HG03066 (cell line): ENCODE data around the gene ADARB2.
"Not testable (repeated sequence)": the region's sequence is repeated elsewhere in the genome, so short reads cannot be mapped to it uniquely, and the experiment has no call there.

Experiments
- ATAC-seq: cut with Tn5 transposase; IDR thresholded peaks from one replicate; pipeline ENCODE4 v1.9.1; 2021; ENCODE audit warnings: low read depth; ENCODE audit not compliant: unreplicated experiment

ADARB2 gene

DNA sequence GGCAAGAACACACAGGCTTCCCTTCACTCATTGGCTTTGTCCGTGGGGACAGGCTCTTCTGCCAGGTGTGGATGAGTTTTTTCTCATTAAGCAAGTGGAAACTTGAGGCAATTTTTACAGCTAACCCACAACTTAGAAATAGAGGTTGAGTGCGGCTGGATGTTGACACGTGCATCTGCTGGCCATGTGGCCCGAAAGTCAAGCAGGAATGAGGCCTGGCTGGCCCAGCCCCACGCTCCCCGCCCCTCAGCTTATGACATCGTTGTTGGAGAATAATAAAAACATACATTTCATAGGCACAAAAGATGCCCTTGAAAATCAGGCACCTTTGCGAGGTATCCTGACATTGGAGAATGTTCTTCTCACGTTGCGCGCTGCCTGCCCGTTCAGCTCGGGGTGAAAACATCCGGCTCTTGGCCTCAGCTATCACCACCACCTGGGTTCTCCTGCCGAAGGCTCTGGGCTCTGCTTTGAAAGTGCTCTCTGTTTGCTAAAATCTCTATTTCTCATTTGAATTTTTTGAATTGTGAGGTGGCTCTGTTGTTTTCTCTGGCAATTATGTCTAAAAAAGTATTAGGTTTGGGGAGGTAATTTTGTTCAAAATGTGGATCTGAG lies 370.4 kb downstream of the ADARB2 start:
- no peak for ATAC-seq

DNA sequence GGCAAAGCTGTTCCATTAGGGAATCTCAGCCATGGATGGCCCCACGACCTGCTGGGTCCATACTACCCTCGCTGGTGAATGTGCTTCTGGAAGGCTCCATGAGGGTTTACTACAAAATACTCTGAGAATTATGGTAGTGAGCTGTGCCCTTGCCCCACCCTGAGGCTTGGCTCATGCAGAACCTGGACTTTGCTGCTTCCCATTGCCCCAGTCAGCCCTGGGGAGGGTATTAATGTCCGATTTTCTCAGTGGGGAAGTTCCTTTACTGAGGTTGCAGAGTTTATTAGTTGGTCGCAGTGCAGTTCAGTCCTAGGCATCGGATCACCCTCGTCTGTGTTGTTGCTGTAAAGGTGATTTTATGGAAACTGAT lies 371.0 kb downstream of the ADARB2 start:
- ATAC-seq = no peak

DNA sequence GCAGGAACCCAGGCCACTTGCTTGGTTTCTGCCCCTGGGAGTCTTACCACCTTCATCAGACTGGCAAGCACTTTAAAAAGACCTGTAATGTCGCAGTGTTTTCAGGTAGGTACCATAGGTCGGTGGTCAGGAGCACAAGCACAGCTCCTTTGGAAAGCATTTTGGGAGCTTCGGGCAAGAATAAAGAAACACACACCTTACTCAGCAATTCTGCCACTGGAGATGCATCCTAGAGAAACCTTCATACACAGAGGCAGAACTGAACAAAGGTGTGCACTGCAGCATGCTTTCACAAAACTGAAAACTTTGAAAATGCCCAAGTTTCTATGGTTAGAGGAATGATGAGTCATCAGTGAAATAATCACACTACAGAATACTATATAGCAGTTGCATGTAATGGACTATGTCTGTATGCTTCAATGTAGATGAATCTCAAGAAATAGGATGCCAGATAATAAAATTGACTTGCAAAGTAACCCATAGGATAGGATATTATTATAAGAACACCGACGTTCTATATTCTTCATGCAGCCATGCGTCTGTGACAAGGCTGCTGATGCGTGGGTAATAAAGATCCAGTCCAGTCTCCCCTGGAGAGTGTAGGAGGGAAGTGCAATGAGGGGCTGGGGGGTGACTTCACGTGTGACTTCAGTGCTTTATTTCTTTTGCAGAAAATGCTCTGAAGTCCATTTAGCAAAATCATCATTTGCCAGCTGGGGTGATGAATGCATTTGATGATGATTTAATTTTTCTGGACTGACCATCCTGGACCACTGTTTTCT lies 371.6 kb downstream of the ADARB2 start:
- ATAC-seq = no peak

DNA sequence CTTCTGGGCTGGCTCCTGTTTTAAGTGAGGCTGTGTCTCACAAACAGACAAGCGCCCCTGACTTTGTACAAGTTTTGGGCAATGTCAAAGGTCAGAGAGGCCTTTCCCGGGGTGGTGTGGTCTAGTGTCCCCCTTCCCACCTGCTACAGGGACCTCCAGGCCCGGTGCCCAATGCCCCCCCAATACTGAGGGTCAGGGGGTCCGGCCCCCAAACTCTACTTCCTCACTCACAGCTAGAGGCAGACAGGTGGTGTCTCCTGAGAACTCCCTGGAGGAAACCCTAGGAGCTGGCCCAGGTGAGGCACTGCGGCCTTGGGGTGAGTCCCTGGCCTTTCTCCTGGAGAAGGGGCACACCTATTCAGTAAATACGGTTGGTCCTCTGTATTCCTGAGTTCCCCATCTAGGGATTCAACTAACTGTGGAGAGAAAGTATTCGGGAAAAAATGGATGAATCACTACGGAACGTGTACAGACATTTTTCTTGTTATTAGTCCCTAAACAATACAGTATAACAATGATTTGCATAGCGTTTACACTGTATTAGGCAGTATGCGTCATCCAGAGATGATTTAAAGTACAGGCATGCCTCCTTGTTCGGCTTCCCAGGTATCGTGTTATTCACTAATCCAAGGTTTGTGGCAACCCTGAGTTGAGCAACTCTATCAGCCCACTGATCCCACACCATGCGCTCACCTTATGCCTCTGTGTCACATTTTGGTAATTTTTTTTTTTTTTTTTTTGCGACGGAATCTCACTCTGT lies 373.0 kb downstream of the ADARB2 start:
- ATAC-seq = no peak

DNA sequence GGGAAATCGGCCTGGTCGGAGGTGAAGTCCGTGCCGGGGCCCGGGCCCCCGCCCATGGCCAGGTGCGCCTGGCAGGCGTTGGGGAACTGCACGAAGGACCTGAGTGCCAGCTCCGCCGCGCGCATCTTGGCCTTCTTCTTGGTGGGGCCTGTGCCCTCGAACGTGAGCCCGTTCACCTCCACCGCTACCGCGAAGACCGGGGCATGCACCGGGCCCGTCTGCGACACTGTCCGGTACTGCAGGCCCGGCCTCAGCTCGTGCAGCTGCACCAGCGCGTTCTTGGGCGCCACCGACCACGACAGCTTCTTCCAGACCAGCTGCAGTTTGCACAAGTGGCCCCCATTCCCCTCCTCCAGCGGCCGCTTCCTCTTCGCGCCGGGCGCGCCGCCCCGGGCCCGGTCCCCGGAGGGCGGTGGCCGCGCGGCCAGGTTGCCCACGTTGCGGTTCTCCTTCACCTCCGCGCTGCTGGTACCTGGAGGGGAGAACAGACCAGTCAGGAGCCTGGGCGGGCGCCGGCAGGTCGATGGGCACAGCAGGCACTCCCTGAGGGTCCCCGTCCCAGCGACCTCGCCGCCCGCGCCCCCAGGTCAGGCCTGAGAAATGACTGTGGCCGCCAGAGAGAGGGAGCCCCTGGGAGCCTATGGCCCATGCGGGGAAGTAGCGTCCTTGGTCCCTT lies 373.7 kb downstream of the ADARB2 start:
- ATAC-seq = no peak

DNA sequence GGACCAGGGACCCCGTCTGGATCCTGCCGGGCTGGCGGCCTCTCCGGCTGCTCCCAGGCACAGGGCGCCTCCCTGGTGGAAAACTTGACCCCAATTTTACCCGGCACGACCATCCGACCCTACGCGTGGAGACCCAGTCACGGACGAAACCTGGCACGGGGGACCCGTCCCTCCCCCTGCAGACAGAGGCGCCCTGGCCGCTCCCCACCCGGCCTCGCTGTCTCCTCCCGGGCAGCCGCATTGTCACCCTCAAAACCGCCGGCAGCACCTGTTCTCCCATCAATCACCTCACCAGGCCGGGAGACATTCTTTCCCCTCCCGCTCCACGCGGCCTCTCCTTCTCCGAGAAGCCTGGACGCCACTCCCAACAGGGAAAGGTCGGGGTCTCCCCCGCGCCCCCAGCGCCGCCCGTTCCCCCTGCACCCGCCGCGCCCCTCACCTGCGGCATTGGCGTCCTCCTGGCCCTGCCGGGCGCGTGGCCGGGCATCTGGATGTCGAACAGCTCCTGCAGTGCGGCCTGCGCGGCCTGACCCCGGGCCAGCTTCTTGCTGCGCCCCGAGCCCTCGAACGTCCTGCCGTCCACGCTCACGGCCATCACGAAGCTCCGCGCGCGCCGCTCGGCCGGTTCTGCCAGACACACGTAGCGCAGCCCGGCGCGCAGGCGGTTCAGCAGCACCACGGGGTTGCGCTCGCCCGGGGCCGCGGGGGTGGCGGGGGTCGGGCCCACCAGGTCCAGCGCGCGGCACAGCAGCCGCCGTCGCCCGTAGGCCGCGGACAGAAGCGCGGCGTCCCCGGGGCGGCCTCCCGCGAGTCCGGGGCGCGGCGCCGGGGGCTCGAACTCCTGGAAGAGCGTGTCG lies 374.5 kb downstream of the ADARB2 start:
- no peak for ATAC-seq

DNA sequence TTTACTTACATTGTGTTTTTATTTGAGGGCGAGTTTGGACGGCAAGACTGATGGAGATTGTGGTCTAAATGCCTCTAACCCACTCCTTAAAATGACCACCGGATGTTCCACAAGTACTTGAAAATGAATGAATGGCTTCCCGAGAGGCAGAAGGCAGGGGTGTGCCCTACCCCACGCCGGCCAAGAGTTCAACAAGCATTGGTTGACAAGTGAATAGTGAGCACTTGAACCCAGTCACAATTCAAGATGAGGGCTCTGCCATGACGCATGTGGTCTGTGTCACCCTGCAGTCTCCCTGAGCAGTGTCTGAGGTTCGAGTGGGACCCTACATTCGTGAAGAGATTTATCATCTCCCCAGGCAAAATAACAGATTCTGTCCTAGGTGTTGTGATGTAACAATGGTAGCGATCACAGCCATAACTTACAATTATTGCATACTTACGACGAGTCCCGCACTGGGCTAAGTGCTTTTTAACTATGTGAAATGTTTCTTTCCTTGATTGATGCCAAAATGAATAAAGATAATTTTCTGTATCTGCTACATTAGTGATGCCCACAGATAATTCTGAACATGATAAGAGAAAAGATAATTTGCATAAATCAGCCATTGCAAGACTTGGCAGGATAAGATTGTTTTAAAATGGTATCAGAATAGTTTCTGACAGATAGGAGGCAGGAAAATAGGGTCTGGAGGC lies 375.8 kb downstream of the ADARB2 start:
- no peak for ATAC-seq

DNA sequence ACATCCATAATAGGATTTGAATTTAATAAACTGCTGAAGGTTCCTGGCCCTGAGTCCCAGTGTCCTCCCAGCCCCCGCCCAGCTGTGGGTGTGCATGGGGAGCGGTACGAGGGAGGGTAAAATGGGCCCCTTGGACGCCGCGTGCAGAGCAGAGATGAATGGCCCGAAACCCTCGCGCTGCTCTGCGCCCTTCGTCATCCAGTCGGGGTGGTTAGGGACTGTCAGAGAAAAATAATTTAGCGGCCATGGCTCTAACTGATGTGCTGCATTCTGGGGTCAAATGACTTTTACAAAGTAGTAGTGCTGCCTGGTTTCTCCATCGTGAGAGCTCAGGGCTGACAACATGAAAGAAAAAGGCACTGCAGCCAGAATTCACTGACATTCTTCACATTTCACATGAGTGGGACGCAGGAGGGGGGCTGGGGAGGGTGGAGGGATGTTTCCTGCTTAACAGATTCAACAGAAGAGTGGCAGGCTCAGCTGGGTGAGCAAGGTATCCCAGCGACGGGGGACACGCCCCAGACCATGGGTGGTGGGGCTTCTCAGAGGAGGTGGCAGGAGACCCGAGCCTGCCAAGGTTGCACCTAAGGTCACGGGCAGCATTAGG lies 376.7 kb downstream of the ADARB2 start:
- ATAC-seq = no peak

DNA sequence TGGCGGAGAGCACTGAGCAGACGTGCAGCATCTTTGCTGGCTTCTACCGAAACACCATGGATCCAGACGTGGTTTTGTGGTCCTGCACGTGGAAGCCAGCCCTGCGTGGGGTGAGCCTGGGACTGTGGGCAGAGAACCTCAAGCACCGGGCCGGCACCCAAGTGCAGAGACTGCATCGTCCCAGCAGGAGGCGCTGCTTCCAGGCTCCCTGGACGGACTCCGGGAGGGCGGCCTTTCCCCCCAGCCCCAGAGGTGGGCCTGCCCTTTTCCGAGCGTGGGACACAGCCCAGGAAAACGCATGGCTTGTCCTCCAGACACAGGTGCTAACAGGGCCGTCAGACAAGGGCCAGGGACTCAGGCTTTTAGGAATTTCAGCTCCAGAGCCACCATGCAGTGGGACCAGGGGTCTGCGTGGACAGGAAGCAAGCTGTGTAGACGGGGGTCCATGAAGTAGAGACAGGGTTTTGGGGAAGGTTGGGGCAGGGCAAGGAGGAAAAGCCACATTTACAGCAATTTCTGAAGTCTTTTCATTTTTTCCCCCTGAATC lies 377.2 kb downstream of the ADARB2 start:
- ATAC-seq = no peak

DNA sequence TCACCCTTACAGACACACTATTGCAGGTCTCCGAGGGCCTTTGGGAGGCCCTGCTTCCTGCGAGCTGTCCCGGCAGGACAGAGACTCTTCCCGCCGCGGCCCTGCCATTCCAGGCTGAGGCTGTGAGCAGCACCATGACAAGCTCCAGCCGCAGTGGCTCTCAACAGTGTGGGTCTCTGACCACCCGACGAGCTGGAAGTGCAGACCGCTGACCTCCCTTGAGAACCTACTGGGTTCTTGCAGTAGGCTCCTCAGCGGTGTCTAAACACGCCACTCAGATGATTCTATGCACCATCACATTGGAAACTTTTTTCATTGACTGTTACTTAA lies 377.7 kb downstream of the ADARB2 start:
- no peak for ATAC-seq

DNA sequence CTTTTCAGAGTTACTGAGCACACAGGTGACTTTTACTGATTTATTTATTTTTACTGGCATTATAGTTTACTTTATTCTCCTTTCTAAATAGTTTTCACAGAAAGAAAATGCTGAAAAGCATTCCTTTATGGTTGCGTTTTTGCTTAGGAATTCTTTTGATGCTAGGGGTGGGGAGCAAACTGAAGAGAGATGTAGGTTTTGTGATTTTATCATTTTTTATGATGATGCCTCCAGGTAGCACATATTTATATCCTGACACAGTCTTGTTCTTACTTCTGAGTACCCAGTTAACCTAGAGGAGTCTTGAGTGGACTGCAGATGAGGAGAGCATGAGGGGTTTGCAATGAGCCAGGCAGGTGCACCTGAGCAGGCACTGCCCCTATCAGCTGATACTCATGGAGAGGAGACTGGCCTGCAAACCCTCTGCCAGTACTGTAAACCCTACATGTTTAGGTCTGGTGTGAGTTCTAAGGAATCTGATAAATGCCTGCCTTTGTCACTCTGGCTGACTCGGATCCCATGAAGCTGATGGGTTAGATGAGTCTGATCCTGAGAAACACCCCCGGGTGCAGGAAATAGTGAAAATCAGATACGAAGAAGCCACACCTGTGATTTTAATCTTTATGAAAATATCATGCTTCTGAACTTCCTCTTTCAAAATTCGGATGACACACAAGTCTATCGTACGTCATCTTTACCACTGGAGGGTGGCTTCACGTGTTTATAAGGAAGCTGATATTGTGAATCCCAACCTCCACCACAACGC lies 378.3 kb downstream of the ADARB2 start:
- no peak for ATAC-seq

DNA sequence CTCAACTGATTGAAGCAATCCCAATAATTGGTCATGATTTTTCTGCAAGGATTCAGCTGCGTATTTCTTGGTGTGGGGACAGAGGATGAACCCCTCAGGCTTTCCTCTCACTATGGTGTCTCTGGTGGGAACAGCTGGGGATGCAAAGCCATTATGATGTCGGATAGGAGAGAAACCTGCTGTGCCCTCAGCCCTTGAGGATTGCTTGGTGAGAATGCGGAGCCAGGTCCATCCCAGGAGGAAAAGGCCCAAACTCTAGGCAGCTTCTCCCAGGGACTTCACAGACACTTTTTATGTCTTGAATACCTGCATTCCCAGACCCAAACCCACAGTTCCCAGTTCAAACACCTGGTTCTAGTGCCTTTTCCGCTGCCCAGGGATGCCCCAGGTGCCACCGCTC lies 379.2 kb downstream of the ADARB2 start:
- no peak for ATAC-seq

DNA sequence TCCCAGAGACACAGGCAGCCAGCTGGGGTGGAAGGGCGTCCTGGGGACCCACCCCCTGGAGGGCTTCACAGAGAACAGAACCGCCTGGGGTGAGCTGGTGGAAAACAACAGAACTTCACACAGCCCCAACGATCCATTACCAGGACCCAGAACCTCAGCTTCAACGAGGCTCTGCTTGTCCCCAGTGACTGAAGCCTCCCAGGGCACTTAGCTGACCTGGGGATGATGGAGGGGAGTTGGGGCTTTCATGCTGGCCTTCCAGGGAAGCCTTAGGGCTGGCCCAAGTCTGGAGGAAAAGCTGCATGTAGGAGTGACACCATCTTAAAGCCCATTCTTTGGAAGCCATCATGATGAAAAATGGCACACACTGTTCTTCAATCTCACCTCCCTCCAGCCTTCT lies 381.0 kb downstream of the ADARB2 start:
- ATAC-seq = no peak

DNA sequence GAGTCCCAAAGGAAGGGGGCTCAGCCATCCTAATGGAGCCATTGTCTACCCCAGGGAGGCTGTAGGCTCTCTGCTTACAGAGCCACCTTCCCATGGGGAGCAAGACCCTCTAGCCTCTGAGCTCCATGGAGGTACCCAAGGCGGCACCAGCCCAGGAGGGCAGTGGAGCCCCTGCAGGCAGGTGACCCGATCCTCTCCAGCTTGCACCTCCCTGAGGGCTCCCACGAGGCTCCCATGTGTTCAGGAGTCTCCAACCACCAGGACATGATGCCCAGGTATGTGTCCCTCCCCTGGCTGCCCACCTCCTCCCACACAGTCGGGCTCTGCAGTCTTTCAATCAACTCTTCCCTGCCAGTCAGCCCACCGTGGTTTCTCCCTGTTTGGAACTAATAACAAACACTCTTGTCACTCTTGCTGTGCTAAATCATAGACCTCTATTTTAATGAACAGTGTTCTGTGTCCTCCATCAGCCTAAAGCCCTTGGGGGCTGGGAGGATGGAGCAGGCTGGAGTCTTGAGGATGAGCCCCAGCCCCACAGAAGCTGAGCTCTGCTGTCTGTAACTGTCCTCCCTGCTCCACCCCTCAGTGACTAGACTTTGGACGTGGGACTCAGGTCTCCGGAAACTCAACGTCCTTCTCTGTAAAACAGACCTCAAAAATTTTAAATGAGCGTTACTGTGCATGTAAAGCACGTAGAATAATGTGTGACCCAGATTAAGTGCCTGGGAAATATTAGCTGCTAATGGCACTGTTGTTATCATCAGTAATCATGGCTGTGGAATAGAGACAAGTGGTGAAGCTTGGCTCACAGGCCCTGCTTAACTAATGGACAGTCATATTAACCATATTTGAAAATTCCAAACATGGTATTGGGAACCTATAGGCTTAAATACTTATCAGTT lies 382.3 kb downstream of the ADARB2 start:
- ATAC-seq = no peak

DNA sequence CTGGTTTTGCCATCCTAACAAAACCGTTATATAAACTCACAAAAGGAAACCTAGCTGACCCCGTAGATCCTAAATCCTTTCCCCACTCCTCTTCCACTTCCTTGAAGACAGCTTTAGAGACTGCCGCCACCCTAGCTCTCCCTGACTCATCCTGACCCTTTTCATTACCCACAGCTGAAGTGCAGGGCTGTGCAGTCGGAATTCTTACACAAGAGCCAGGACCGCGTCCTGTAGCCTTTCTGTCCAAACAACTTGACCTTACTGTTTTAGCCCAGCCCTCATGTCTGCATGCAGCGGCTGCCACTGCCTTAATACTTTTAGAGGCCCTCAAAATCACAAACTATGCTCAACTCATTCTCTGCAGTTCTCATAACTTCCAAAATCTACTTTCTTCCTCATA lies 385.0 kb downstream of the ADARB2 start:
- not testable (repeated sequence) for ATAC-seq

DNA sequence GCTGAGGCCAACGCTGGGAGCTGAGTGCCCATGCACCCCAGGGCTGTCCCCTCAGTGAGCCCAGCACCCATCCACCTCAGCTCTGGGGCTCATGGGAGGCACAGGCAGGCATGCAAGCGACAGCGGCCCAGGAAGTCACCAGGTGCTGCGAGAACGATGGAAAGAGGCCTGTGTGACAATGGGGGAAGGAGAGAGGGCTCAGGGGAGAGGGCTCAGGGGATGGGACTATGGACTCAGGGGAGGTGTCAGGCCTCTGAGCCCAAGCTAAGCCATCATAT lies 388.6 kb downstream of the ADARB2 start:
- no peak for ATAC-seq

DNA sequence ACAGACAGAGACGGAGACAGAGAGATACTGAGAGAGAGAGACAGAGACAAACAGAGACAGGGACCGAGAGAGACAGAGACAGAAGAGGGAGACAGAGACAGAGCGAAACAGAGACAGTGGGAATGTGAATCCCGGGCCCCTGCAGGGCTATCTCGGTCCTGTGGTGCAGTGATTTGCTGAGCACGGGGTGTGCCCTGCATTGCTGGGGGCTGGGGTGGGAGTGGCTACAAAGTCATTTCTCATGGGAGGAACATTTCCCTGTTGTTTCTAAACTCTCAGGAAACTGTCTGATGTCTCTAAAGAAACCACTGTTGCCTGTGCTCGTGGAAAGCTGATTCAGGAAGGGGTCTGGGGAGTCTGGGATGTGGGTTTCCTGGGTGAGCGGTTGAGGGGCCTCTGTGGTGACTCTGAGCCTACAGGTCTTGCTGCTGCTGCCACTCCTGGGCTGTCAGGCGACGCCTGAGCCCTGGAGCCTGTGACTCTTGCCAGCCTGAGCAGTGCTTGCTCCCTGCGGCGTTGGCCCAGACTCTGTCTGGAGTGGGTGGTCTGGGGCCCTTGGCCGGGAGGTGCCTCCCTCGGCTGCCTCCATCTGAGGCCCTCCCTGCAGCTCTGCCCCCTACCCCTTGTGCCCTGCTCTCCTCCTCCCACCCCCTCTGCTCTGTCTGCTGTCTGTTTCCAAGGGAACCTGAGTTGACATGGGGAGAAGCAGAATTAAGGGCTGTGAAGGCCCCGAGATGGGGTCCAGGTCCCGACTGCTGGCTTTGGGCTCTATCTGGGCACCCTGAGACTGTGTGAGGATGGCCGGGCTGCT lies 389.2 kb downstream of the ADARB2 start:
- no peak for ATAC-seq
